Stimulated activated CD4-positive, alpha-beta T cell treated with anti-CD3 and anti-CD28 coated beads, Interleukin-15, amount 100 ng/mL, for 24 hours (primary cell): Measurements from ENCODE around the gene LRGUK.

Experiments used
- DNase-seq: peaks from one replicate; pipeline ENCODE4 v3.0.0-alpha.2; 2020

LRGUK gene

DNA sequence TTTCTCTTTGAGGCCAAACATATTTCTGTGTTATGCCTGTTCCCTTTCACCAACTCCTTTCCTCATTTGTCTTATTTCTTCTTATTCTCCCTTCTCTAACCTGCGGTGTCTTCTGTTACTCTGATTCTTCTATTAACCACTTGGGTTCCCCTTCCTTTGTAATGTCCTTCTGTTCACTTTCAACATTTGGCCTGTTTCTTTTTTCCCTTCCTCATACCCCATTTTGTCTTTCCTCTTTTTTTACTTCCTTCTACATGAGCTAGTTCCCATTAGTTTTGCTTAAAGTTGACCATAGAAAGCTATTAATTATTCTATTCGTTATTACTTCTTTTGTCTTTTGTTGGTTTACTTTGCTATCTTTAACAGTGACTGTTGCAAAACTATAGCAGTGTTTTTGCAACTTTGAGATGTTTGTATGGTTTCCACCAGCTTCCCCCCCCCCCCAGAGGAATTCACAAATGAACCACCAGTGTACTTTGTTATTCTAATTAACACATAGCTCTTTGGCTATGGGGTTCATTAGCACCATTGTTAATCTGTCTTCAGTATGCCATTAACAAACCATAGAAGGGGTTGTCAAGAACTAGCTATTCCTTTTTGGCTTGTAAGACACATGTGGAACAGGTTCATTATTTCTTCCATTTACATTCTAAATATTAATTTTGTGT is 2.9 kb downstream of the LRGUK start:
- no peak for DNase-seq

DNA sequence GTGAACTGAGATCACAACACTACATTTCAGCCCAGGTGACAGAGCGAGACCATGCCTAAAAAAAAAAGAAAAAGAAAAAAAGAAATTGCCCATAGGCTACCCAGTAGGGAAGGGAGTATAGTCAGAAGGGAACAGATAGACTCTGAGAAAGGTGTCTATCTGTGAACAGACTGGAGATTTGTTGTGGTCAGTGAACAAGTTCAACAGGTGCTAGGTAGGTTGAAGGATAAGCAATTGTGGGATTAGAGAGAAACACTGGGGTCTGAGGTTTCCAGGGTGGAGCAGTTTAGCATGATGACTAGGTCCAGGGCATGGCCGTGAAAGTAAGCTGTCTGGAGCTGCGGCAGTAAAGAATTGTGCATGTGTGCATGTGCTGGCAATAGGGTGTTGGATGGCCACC is 6.9 kb downstream of the LRGUK start:
- no peak for DNase-seq

DNA sequence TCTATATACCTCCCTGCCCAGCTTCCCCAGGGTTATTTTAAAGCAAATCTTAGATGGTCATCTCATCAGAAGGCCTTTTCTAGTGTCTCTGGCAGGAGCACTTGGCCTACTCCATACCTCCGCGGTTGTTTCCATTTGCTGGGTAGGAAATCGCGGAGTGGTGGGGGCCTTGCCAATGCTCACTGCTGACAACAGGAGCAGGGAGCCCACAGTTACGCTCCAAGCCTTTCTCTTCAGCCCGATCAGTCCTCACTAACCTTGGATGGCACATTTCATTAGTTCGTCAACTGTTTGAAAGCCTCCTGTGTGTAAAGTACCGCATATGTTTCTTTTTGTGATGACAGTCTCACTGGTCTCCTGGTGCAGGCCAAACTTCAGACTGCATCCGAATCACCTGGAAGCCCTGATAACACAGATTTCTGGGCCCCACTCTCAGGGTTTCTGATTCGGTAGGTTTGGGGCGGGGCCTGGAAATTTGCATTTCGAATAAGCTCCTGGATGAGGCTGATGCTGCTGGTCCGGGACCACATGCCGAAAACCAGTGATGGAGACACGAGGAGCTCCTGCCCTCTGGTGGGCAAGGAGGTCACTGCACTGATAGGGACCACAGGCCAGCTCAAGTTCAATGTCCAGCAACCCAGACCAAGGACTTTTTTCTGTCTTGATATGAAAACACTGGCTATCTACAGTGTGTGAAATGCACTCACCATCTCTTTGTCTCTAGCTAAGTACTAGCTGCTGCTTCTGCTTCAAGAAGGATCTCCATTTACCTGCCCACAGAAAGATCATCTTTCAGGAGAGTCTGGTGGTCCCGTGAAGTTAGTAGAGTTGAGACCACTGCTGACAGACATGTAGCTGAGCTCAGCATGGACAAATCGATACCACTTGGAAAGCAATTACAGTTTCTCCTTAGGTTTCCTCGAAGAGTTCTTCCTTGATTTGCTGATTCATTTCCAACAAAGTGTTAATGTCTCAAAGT is 14.0 kb downstream of the LRGUK start:
- peak; percentile 69 for DNase-seq

DNA sequence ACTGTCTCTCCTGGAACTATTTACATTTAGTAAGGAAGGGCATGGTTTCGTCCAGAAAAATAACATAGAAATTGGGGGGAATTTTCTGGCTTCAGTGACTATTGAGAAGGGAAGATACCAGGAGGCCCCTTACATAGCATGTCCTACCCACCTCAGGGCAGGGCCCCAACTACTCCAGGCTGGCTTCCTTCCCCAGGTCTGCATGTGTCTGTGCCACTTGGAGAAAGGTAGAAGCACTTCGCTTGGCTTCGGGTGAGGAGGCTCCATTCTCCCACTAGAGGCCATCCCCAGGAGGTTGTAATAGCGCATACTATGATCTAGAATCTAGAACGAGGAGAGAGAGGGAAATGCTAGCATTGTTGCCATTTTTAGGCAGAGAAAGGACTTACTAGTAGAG is 14.7 kb downstream of the LRGUK start:
- no peak for DNase-seq

DNA sequence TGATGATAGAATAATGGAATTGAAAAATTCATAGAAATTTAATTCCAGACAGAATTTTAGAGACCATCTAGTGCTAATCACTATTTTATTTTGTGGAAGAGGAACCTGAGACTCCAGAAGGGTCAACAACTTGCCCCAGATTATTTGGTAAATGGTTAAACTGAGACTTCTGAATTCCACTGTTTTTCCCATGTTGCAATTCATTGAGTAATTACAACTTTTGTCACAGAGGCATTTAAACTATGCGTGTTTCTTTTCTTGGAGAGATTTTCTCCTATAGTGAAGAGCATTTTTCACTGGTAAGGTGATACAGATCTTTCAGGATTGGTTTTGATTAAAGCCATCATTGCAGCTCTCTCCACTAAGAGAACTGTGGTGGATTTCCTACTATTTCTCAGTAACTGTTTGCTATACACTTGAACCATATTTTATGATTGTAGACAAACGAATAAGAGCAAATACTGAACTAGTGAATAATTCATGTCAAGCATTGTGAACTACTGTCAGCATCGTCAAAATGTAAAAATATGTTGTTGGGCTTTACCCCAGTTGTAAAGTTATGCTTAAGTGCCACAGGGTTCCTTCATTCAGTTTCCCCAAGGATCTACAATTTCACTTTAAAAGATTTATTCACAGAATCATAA is 26.5 kb downstream of the LRGUK start:
- DNase-seq = no peak

DNA sequence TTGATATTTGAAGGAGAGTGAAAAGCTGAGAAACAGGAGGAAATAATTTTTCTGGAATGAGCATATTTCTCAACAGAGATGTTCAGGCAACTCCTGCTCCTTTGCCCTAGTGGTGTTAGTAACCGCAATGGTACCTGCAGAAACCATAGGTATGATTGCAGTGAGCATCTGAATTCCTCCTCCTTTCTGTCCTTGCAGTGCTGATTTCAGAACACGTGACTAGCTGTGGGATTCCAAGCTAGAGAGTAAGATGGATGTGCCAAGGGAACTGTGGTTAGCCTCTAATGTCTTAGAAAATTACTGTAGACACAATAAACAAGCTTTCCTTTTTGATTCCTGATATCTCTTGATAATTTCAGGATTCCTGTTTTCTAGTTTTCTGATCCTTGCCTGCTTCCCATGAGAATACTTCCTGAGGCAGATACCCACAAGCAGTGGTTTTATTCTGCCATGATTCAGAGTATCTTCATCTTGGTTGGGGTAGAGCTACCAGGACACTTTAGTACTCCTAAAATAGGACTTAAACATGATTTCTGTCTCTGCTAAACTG is 27.5 kb downstream of the LRGUK start:
- no peak for DNase-seq

DNA sequence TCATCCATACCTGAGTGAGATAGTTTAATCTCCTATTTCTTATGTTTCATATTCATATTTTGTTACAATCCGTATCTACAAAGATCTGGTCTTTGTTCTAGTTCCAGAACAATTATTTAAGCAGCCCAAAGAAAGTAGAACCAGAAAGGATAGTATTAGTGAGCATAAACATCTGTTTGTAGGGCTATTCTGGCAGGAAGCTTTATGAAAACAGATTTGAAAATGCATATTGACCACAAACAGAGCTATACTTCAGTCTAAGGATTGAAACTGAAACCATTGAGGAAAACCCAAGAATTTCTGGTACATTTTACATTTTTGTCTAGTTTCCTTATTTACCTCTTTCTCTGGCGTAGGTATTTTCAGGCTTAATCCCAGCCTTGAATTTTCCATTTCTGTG is 28.1 kb downstream of the LRGUK start:
- DNase-seq = no peak

DNA sequence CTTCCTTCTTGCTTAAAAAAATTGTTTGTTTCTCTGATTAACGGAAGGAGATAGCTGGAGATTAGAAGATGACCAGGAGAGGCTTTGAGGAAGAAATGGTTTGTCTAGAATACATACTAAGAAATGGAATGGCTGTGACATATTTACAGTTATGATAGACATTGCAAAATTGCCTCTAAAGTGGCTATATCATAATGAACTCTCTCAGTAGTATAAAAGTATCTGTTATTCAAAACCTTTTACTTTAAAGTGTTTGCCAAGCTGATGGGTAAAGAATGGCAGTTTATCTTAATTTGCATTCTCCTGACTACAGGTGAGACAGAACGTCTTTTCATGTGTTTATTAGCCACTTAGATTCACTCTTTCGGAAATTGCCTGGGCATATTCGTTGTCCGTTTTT is 28.7 kb downstream of the LRGUK start:
- DNase-seq = no peak

DNA sequence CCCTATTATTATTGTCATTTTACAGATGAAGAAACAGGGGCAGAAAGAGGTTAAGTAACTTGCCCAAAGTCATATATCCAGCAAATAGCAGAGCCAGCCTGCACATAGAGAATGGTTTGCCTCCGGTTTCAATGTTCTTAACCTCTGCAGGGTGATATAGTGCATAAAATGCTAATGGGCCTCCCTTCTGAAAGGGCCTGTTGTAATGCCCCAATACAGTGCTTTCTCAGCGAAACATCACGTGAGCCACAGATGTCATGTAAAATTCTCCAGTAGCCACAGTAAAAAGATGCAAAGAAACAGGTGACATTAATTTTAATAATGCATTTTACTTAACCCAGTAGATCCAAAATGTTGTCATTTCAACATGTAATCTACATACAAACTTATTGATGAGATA is 38.1 kb downstream of the LRGUK start:
- DNase-seq = no peak

DNA sequence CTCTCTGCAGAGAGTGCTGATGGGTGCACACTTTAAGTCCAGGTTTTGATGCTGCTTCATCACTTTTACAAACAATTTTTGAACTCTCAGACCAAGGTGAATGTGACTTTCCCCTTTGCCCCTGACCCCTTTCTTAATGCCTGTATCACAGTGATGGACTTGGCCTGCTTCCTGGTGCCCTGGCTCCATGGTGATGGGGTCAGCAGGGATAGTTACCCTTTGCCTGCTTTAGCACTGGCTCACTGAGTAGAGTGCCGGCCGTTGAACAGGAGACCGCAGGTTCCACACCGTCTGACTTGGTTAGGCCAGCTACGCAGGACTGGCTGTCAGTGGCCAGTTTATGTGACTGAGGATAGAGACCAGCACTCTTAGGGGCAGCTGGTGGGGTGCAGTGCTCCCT is 40.1 kb downstream of the LRGUK start:
- DNase-seq = no peak

DNA sequence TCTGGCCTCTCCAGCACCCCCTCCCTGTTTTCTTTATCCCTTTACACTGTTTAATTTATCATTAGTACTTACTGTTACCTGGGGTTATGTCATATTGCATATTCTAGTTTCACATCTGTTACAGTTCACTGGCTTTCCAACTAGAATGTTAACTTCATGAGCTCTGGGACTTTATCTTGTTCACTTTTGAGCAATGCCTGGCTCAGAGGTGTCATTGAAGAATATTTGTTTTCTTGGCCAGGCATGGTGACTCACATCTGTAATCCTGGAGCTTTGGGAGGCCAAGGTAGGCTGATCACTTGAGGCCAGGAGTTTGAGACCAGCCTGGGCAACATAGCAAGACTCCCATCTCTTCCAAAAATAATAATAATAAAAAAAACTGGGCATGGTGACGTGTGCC is 40.7 kb downstream of the LRGUK start:
- no peak for DNase-seq

DNA sequence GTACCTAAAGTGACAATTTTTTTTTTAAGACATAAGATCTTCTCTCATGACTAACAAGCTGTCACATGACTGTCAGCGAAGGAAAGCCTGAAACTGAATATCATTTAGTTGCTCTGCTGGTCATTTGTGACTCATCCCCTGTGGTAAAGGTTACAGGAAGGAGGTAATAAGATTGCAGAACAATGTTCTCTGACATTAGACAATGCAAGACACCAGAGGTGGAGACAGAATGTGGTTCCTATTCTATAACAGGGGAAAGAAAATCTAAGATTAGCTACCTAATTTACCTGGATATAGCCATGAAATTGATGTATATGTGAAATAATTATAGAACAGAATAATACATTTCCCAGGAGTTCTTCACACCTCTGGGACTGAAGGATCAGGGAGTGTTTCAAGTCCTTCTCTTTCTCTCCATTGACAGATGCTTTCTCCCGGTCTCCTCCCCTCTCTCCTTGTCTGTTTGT is 47.7 kb downstream of the LRGUK start:
- DNase-seq = no peak

DNA sequence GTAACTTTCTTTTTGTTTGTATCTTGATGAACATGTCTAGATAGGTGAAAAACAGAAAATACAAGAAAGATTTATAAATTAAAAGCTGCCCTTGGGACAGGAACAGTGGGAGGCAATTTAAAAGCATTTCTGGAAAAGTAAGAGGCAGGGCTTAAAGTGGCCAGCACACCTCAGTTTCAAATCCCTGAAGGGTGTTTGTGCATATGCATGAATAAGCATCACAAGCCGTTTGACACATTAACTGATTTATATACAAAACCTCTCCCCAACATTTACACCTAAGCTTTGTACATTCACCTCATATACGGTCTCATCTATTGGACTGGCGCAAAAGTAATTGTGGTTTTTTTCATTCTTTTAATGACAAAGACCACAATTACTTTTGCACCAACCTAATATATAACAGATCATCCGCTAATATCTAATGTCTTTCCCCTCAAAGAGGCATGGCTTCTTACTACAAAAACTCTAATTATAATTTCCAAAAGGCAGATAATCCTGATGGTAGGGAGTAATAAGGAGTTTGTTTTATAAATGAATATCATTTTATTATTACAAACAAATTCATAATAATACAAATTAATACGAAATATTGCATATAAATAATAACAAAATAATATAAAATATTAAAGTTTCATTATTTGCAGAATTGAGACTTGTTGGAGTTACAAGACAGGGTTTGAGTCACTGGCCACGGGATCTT is 48.3 kb downstream of the LRGUK start:
- no peak for DNase-seq

DNA sequence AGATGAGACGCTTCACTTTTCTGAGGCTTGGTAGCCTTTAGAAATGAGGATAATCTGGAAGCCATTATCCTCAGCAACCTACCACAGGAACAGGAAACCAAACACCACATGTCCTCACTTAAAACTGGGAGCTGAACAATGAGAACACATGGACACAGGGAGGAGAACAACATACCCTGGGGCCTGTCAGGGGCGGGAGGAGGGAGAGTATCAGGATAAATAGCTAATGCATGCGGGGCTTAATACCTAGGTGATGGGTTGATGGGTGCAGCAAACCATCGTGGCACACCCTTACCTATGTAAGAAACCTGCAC is 48.9 kb downstream of the LRGUK start:
- DNase-seq = no peak

DNA sequence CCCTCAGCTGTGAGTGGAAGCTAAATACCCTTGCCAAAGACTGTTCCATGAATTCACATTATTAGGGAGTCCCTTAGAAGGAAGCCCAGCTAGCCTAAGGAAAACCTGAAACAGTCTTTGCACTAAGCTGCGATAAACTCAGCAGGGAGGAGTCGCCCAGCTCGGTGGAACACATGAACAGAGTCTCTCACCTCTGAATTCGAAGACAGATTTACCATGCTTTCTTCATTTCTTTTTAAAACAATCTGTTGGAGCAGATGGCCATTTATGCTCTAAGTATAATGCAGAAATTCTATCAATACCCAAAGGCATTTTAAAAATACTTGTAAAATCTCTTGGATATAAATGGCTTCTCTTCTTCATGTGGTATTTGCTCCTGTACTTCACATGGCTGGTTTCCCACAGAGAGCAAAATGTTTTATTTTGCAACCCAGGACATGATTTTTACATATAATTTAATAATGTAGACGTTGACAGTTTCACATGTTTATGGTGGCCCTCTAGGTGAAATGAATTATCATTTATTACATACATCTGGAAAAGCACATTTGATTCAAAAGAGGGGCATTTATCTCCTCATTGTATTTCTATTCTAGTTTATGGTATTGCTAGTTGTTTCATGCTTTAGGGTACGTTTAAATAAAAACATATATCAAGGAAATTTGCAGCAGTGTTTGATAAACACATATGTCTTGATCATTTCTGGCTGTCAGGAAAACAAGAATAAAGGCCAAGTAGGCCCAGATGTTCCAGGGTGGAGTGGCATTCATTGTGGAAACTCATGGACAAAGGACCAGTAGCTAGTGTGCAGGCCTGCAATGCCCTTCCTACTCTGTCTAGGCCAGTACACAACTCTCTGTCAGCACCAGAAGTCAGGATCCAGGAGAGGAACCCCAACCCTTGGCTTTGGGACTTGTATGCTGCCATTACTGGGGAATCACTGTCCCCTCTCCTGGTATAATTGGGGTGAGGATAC is 52.2 kb downstream of the LRGUK start:
- no peak for DNase-seq

DNA sequence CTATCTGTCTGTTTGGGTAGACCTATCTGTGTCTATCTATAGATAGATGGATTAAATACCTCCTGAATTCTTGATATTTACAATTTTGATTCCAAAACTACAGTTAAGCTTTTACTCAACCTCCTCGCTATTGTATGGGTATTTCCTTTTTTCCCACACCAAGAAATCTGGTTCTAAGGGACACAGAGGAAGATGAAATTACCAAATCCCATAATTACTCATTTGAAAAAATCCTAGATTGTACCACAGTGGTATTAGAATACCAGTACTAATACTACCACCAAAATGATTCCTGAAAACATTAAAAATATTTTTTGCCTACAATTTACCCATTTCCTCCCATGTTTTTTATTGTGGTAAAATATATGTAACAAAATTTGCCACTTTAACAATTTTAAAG is 53.2 kb downstream of the LRGUK start:
- DNase-seq = no peak

DNA sequence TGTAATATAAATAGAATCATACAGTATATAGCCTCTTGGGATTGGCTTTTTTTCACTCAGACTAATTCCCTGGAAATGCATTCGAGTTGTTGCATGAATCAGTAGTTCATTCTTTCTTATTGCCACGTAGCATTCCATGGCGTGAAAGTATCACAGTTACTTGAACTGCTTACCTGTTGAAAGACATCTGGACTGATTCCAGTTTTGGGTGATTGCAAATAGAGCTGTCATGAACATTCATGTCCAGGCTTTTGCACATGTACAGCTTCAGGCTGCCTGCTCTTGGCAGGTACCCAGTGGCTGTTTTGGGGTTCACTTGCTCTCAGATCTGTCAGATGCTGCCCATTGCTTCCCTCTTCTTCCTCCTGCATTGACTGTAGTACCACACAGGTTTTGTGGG is 54.9 kb downstream of the LRGUK start:
- no peak for DNase-seq

DNA sequence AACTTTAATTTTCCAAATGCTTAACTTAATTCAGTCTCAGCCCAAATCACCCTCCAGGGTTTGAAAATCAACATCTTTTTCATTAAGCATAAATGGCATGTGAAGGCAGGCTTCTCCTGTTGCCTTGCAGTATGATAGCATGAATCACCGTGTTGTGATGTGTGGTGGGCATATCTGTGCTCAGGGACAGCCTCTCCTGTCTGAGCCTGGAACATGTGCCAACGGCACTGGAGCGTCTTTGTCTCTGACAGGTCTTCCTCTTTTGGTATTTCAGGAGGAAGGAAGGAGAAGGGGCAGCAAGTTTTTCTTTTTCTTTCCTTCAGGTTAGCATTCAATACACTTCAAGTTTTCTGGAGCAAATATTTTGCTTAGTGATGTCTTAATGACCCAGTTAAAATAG is 57.6 kb downstream of the LRGUK start:
- DNase-seq = no peak

DNA sequence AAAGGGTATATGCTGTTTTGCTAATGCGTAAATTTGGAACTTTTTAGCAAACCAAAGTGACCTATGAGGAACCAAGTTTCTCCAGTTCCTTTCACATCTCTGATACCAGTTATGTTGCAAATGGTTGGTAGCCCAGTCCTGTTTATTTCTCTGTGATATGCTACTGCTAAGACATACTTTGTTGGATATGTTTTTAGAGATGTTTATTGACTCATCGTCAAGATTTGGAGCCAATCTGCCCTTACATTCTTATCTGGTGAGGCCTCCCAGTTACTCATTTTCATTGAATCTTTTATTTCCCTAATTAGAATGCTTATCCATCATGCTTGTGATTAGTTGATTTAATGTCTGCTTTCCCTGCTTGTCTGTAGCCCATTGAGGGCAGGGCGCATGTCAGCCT is 58.9 kb downstream of the LRGUK start:
- no peak for DNase-seq

DNA sequence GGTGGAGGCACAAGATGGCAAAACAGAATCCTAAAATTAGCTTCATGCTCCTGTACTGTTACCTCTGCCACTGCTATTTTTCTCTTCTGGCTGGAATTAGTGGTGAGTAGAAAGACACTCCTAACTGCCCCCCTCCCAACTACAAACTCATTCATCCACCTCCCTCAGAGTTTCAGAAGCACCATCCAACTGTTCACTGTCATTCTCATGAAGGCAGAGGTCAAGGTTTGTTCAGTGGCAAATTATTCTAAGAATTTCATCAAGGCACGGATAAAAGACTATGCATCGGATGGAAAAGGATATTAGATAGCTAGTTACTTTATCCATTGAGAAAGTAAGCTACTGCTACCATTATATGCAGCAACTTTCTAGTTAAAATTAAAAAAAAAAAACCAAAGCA is 59.7 kb downstream of the LRGUK start:
- no peak for DNase-seq

DNA sequence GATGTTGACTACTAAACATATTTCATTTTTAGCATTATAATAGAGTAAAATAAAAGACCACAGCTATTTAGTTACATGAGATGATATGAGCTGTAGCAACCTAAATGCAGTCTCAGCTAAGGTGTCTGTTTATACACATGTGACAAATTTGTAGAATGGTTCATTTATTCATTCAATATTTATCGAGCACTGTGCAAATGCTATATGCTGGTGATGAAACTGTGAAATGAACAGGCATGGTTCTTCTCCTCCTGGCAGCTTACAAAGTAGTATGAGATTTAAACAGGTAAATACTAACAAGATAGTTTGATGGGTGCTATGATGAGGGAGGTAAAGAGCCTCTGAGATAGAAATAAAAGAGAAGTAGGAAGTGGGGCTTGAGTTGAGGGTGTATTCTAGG is 60.8 kb downstream of the LRGUK start:
- DNase-seq = no peak

DNA sequence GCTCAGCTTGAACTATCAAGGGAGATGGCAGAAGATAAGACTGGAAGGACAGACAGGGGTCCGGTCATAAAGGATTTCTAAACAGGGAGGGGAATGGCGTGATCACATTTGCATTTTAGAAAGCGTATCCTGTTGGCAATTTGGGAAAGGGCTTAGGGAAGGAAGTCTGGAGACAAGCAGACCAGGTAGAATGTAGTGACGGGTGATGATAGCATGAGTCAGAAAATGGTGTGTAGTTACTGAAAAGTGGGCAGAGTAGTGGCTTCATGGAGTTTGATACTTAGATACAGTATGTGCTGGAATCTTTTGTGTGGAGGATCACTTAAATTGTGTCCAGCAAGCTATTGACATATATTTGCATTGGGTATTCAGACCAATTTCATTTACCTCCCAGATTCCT is 61.2 kb downstream of the LRGUK start:
- DNase-seq = no peak
